Endothelial cell (in vitro differentiated cells): ENCODE data around the gene EARS2. TPM values are rescaled to one million over a fixed set of nuclear protein-coding genes. Genes with fewer than 3 reads are reported as not detected.
"Not testable (repeated sequence)": the region's sequence is repeated elsewhere in the genome, so short reads cannot be mapped to it uniquely, and the experiment has no call there.

Experiments used
- DNase-seq: peaks from one replicate; pipeline ENCODE4 v3.0.0; 2021; ENCODE audit warnings: low spot score
- H3K27ac Mint-ChIP-seq: one replicate; pipeline ENCODE4 v1.8.0; 2021; ENCODE audit warnings: mixed read lengths, inconsistent platforms; ENCODE audit not compliant: unreplicated experiment
- H3K27me3 Mint-ChIP-seq: one replicate; pipeline ENCODE4 v1.8.0; 2021; ENCODE audit warnings: mild to moderate bottlenecking, moderate library complexity, mixed read lengths, inconsistent platforms; ENCODE audit not compliant: unreplicated experiment
- H3K36me3 Mint-ChIP-seq: one replicate; pipeline ENCODE4 v1.8.0; 2021; ENCODE audit warnings: mild to moderate bottlenecking, low read depth, mixed read lengths, inconsistent platforms; ENCODE audit not compliant: unreplicated experiment
- H3K4me1 Mint-ChIP-seq: one replicate; pipeline ENCODE4 v1.8.0; 2021; ENCODE audit warnings: mild to moderate bottlenecking, mixed read lengths, inconsistent platforms; ENCODE audit not compliant: unreplicated experiment
- H3K4me3 Mint-ChIP-seq: one replicate; pipeline ENCODE4 v1.8.0; 2021; ENCODE audit warnings: mild to moderate bottlenecking, mixed read lengths, inconsistent platforms; ENCODE audit not compliant: unreplicated experiment
- H3K9me3 Mint-ChIP-seq: one replicate; pipeline ENCODE4 v1.8.0; 2021; ENCODE audit warnings: mixed read lengths, inconsistent platforms; ENCODE audit not compliant: unreplicated experiment
- CTCF ChIP-seq: fragments of 200-600 bp; sonication (generic); IDR thresholded peaks from one replicate; pipeline ENCODE4 v1.5.0; 2021; ENCODE audit warnings: antibody characterized with exemption; ENCODE audit not compliant: unreplicated experiment
- total RNA-seq: library from RNA; stranded (reverse); fragmentation: NEBNext Ultra II Directional; extraction: Animal tissue kit (Norgen Biotek cat#: 25700); gene quantifications from one replicate; pipeline ENCODE4 v1.2.1, GENCODE V29; 2021; ENCODE audit not compliant: unreplicated experiment

Gene EARS2
- total RNA-seq, 1 donor from 2014 or later = 14.1 TPM

DNA sequence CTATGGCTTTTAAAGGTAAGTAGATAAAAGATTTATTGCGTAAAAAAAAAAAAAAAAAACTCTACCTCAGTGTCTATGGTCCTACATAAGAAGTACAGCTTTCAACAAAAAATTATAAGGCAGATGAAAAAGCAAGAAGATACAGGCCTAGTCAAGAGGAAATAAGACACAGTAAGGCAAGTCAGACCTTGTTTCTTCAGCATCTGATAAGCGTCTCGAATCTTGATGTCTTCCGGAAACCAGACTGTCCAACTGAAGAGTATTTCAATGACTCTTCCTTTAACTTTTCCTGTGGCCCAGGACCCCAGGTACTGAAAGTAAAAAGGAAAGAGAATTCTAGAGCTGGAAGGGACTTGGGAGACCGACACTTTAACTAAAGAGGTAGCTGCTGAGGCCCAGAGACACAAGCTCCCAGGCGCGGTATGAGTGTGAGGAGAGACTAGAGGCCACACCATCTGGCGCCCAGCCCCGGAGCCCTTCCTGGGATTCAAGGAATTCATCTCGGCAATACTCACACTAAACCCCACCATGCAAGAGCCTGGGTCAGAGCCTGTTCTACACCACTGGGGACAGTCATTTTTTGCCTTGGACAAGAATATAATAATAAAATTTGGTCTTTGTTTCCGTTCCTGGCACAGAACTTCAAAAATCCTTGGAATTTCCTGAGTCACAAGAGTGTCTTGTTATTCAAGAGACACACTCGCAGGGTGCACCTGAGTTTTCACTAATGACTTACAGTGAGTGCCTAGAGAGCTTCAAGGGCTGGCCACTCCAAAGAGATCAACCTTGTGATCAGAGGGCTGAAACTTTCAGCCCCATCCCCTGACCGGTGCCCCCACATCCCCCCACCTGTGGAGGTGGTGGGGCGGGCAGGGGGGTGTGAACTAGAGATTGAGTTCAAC lies 65.4 kb downstream of the EARS2 start:
- no peak for TF ChIP-seq CTCF
- Mint-ChIP-seq H3K27ac (no peak overlapping the region), H3K4me1 (no peaks in the 10 kb centered on the region), H3K9me3 (no peaks in the 10 kb centered on the region), H3K4me3 (no peak overlapping the region), H3K27me3 (no peaks in the 10 kb centered on the region), H3K36me3 (peaks cover 23% of the 10 kb centered on the region)
- DNase-seq = no peak

GRCh38 chr16:23486480-23486879 lies 70.7 kb downstream of the EARS2 start:
- Mint-ChIP-seq H3K36me3 (peaks cover 35% of the 10 kb centered on the region), H3K4me1 (no peaks in the 10 kb centered on the region), H3K27me3 (peaks cover 5% of the 10 kb centered on the region), H3K27ac (no peak overlapping the region), H3K4me3 (no peak overlapping the region), H3K9me3 (no peaks in the 10 kb centered on the region)
- no peak for TF ChIP-seq CTCF
- no peak for DNase-seq

DNA sequence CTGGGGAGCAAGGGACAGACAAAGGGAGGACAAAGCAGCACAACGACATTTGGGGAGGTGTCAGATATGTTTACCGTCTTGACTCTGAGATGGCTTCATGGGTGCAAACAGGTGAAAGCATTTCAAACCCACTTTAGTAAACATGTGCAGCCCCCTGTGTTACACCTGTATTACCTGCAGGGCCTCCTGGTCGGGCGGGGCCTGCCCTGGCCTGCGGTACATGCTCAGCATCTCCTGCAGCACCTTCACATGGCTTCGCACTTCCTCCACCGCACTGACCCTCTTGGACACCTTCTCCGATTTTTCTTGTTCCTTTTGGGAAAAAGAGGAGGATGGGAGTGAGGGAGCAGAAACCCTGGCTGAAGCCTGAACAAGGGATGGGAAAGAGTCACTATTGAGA lies 71.3 kb downstream of the EARS2 start:
- peaks cover 35% of the 10 kb centered on the region for H3K36me3 Mint-ChIP-seq
- no peak for TF ChIP-seq CTCF
- H3K4me3 Mint-ChIP-seq = no peak overlapping the region
- peaks cover 5% of the 10 kb centered on the region for H3K27me3 Mint-ChIP-seq
- H3K27ac Mint-ChIP-seq = no peak overlapping the region
- H3K9me3 Mint-ChIP-seq = no peaks in the 10 kb centered on the region
- DNase-seq = no peak
- no peaks in the 10 kb centered on the region for H3K4me1 Mint-ChIP-seq

DNA sequence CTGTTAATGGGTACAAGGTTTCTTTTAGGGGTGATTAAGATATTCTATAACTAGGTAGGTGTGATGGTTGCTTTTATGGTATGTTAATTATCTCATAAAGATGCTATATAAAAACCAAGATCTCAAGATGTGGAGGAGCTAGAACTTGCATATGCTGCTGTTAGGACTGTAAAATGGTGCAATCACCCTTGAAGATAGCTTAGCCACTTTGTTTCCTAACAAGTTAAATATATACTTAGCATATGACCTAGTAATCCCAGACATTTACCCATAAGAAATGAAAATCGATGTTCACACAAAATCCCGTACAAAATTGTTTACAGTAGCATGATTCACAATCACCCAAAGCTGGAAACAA lies 71.9 kb downstream of the EARS2 start:
- peaks cover 36% of the 10 kb centered on the region for H3K36me3 Mint-ChIP-seq
- no peaks in the 10 kb centered on the region for H3K4me1 Mint-ChIP-seq
- H3K4me3 Mint-ChIP-seq = no peak overlapping the region
- H3K27ac Mint-ChIP-seq = no peak overlapping the region
- peaks cover 5% of the 10 kb centered on the region for H3K27me3 Mint-ChIP-seq
- no peak for TF ChIP-seq CTCF
- no peaks in the 10 kb centered on the region for H3K9me3 Mint-ChIP-seq
- DNase-seq = no peak

DNA sequence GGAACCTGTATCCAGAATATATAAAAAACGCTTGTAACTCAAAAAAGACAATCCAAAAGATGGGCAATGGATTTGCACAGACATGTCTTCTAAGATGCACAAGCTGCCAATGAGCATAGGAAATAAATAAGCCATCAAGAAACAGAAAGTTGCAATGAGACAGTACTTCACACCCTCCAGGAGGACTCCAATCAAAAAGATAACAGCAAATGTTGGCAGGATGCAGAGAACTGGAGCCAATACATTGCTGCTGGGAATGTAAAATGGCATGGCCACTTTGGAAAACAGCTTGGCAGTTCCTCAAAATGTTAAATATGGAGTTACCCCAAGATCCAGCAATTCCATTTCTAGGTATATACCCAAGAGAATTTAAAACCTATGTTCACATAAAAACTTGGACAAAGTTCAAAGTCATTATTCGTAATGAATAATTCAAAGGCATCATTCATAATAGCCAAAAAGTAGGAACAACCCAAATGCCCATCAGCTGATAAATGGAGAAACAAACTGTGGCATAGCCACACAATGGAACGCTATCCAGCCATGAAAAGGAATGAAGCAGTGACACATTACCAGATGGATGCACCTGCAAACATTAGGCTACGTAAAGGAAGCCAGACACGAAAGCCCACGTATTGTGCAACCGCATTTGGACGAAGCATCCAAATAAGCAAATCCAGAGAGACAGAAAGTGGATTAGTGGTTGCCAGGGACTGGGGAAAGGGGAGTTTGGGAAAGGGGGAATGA lies 72.5 kb downstream of the EARS2 start:
- Mint-ChIP-seq H3K4me3 (no peak overlapping the region), H3K27me3 (peaks cover 5% of the 10 kb centered on the region), H3K36me3 (peaks cover 37% of the 10 kb centered on the region), H3K27ac (no peak overlapping the region), H3K9me3 (no peaks in the 10 kb centered on the region), H3K4me1 (no peaks in the 10 kb centered on the region)
- DNase-seq = no peak
- no peak for TF ChIP-seq CTCF

DNA sequence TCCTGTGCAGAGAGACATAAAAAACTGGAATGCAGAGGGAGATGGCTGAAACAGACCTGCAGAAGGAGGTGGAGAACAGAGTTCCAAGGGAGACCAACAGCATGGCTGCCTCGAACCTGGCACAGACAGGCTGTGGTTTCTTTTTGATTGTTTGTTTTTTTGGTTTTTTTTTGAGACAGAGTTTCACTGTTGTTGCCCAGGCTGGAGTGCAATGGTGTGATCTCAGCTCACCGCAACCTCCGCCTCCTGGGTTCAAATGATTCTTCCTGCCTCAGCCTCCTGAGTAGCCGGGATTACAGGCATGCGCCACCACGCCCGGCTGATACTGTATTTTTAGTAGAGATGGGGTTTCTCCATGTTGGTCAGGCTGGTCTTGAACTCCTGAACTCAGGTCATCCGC lies 73.7 kb downstream of the EARS2 start:
- not testable (repeated sequence) for H3K27ac Mint-ChIP-seq, DNase-seq, H3K9me3 Mint-ChIP-seq, H3K4me1 Mint-ChIP-seq
- peaks cover 12% of the 10 kb centered on the region for H3K27me3 Mint-ChIP-seq
- H3K4me3 Mint-ChIP-seq = peak overlapping the region; percentile 39
- peaks cover 49% of the 10 kb centered on the region for H3K36me3 Mint-ChIP-seq
